Measurements from ENCODE around the gene RELN. TPM values are rescaled to one million over a fixed set of nuclear protein-coding genes. Genes with fewer than 3 reads are reported as not detected.

The RELN gene
- total RNA-seq, 1 donor from 2014 or later: not detected

DNA sequence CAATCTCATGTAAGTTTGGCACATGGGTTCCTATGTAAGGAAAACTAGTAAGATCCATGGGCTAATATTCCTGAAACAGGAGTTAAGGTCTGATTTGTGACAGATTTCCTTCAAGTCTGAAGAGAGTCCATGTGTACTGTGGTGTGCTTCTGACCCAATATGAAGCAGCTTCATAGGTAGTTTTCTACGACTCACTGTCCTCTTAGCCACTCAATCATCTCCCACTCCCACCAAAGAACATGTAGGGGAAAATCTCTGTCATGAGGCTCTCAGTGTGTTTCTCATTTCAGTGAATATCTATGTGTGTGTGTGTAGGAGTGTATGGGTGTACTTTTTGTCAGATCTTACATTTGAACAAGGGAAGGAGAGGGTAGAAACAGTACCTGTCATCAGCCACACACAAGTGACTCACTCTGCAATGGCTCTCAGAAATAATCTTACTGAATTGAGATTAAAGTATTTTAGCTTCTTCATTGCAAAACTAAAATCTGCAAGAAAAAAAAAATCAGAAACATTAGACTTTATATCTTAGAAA, 31.1 kb downstream of the RELN start:
- TF ChIP-seq, protein P1, sequence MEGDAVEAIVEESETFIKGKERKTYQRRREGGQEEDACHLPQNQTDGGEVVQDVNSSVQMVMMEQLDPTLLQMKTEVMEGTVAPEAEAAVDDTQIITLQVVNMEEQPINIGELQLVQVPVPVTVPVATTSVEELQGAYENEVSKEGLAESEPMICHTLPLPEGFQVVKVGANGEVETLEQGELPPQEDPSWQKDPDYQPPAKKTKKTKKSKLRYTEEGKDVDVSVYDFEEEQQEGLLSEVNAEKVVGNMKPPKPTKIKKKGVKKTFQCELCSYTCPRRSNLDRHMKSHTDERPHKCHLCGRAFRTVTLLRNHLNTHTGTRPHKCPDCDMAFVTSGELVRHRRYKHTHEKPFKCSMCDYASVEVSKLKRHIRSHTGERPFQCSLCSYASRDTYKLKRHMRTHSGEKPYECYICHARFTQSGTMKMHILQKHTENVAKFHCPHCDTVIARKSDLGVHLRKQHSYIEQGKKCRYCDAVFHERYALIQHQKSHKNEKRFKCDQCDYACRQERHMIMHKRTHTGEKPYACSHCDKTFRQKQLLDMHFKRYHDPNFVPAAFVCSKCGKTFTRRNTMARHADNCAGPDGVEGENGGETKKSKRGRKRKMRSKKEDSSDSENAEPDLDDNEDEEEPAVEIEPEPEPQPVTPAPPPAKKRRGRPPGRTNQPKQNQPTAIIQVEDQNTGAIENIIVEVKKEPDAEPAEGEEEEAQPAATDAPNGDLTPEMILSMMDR (IDR thresholded peaks at IDR 0.05): no peak
- Mint-ChIP-seq H3K27me3 (ENCODE audit: low read depth) (peaks cover 40% of the 10 kb centered on the region), H3K27ac (ENCODE audit: unreplicated experiment) (no peak overlapping the region), H3K36me3 (ENCODE audit: low read depth) (no peaks in the 10 kb centered on the region), H3K4me1 (ENCODE audit: low read depth) (no peaks in the 10 kb centered on the region), H3K4me3 (ENCODE audit: unreplicated experiment) (no peak overlapping the region), H3K9me3 (ENCODE audit: low read depth) (no peaks in the 10 kb centered on the region)
- DNase-seq (ENCODE audit: low spot score): no peak

GRCh38 chr7:103955985-103956384, 33.5 kb downstream of the RELN start:
- Mint-ChIP-seq H3K4me3 (ENCODE audit: unreplicated experiment) (no peak overlapping the region), H3K4me1 (ENCODE audit: low read depth) (no peaks in the 10 kb centered on the region), H3K27ac (ENCODE audit: unreplicated experiment) (no peak overlapping the region), H3K36me3 (ENCODE audit: low read depth) (no peaks in the 10 kb centered on the region), H3K9me3 (ENCODE audit: low read depth) (no peaks in the 10 kb centered on the region), H3K27me3 (ENCODE audit: low read depth) (peaks cover 36% of the 10 kb centered on the region)
- TF ChIP-seq, protein P1 (IDR thresholded peaks at IDR 0.05): no peak
- DNase-seq (ENCODE audit: low spot score): no peak

GRCh38 chr7:103952408-103952807, 37.0 kb downstream of the RELN start:
- Mint-ChIP-seq H3K4me3 (ENCODE audit: unreplicated experiment) (no peak overlapping the region), H3K4me1 (ENCODE audit: low read depth) (no peaks in the 10 kb centered on the region)

DNA sequence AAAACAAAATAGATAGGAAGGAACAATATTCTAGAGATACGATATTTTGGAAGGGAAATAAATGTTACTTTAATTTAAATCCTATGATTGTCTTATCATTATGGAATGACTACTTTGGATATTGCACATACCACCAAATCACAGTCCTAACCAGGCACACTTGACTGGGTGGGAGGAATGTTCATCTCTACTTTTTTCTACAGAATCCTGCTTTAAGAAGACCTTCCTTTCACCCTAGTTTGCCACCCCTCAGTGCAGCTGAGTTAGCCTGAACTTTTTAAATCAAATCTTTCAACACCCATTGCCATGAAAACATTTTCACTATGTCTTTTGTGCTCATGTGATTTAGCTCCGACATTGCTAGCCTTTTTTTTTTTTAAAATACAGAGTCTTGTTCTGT, 38.1 kb downstream of the RELN start:
- H3K9me3 Mint-ChIP-seq (ENCODE audit: low read depth): no peaks in the 10 kb centered on the region
- TF ChIP-seq, protein P1 (IDR thresholded peaks at IDR 0.05): no peak
- H3K27me3 Mint-ChIP-seq (ENCODE audit: low read depth): peaks cover 19% of the 10 kb centered on the region
- no peaks in the 10 kb centered on the region for H3K4me1 Mint-ChIP-seq (ENCODE audit: low read depth)
- DNase-seq (ENCODE audit: low spot score): no peak
- H3K36me3 Mint-ChIP-seq (ENCODE audit: low read depth): no peaks in the 10 kb centered on the region
- H3K27ac Mint-ChIP-seq (ENCODE audit: unreplicated experiment): no peak overlapping the region
- H3K4me3 Mint-ChIP-seq (ENCODE audit: unreplicated experiment): no peak overlapping the region

More at GRCh38 chr7:103952408-103952807, 37.0 kb downstream of the RELN start:
- H3K27me3 Mint-ChIP-seq (ENCODE audit: low read depth): peaks cover 17% of the 10 kb centered on the region
- no peaks in the 10 kb centered on the region for H3K9me3 Mint-ChIP-seq (ENCODE audit: low read depth)
- H3K27ac Mint-ChIP-seq (ENCODE audit: unreplicated experiment): no peak overlapping the region
- no peaks in the 10 kb centered on the region for H3K36me3 Mint-ChIP-seq (ENCODE audit: low read depth)
- TF ChIP-seq, protein P1 (IDR thresholded peaks at IDR 0.05): no peak
- DNase-seq (ENCODE audit: low spot score): no peak

- DNase-seq (ENCODE audit: low spot score): no peak
- no peaks in the 10 kb centered on the region for H3K9me3 Mint-ChIP-seq (ENCODE audit: low read depth)
- TF ChIP-seq, protein P1 (IDR thresholded peaks at IDR 0.05): no peak
- H3K36me3 Mint-ChIP-seq (ENCODE audit: low read depth): no peaks in the 10 kb centered on the region
- H3K4me3 Mint-ChIP-seq (ENCODE audit: unreplicated experiment): no peak overlapping the region
- no peak overlapping the region for H3K27ac Mint-ChIP-seq (ENCODE audit: unreplicated experiment)
- H3K4me1 Mint-ChIP-seq (ENCODE audit: low read depth): no peaks in the 10 kb centered on the region
- H3K27me3 Mint-ChIP-seq (ENCODE audit: low read depth): peaks cover 16% of the 10 kb centered on the region
Observed at GRCh38 chr7:103949374-103949773, 40.1 kb downstream of the RELN start.

Data from chondrocyte (in vitro differentiated cells).